Activated T-helper 2 cell treated with anti-CD3 and anti-CD28 coated beads, Interferon-gamma antibody, Interleukin-2, Interleukin-4, amounts not matched to agents 10 μg/mL and 5 μg/mL and 100 μg/mL, durations not matched to agents 14 hours and 24 hours and 36 hours (primary cell): Measurements from ENCODE around the gene RNF213. TPM values are rescaled to one million over a fixed set of nuclear protein-coding genes. Genes with fewer than 3 reads are reported as not detected.

Experiments used
- DNase-seq: peaks from one replicate; pipeline ENCODE4 v3.0.0; 2021; ENCODE audit warnings: low spot score
- H3K27ac Mint-ChIP-seq: one replicate; pipeline ENCODE4 v1.8.0; 2021; ENCODE audit warnings: mixed read lengths
- H3K27me3 Mint-ChIP-seq: one replicate; pipeline ENCODE4 v1.8.0; 2021; ENCODE audit warnings: low read depth, mixed read lengths
- H3K36me3 Mint-ChIP-seq: one replicate; pipeline ENCODE4 v1.8.0; 2021; ENCODE audit warnings: low read depth, mixed read lengths
- H3K4me1 Mint-ChIP-seq: one replicate; pipeline ENCODE4 v1.8.0; 2021; ENCODE audit warnings: low read depth, mixed read lengths
- H3K4me3 Mint-ChIP-seq: one replicate; pipeline ENCODE4 v1.8.0; 2021; ENCODE audit warnings: low read depth, mild to moderate bottlenecking, moderate library complexity, mixed read lengths
- H3K9me3 Mint-ChIP-seq: one replicate; pipeline ENCODE4 v1.8.0; 2021; ENCODE audit warnings: mixed read lengths
- intact Hi-C: fragments of 100-400 bp; cut with micrococcal nuclease; formaldehyde crosslinking; loops from one replicate; pipeline ENCODE4 v1.15.1; 2023
- total RNA-seq: library from RNA; stranded (reverse); gene quantifications from 2 replicates; pipeline ENCODE4 v1.2.3, GENCODE V29; 2022

RNF213 gene
- total RNA-seq, 1 donor from 2014 or later, result 297 TPM

DNA sequence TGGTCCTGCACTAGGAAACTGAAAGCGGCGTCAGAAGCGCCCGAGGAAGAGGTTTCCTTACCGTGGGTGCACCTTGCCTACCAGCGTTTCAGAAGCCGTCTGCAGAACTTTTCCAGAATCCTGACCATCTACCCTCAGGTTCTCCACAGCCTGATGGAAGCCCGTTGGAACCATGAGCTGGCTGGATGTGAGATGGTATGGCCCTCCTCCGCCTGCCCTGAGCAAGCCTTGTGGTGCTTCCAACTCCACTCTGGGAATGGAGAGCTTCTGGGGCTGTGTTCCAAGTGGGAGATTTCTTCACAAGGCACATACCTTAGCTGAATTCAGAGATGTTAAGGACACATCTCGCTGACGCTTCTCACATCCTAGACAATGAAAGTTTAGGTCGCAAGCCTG, 102.5 kb downstream of the RNF213 start:
- intact Hi-C loops, result no loop called here
- Mint-ChIP-seq H3K27me3 (no peaks in the 10 kb centered on the region), H3K4me1 (no peaks in the 10 kb centered on the region), H3K9me3 (no peaks in the 10 kb centered on the region), H3K27ac (no peak overlapping the region), H3K36me3 (peaks cover 93% of the 10 kb centered on the region), H3K4me3 (no peak overlapping the region)
- DNase-seq, result no peak

DNA sequence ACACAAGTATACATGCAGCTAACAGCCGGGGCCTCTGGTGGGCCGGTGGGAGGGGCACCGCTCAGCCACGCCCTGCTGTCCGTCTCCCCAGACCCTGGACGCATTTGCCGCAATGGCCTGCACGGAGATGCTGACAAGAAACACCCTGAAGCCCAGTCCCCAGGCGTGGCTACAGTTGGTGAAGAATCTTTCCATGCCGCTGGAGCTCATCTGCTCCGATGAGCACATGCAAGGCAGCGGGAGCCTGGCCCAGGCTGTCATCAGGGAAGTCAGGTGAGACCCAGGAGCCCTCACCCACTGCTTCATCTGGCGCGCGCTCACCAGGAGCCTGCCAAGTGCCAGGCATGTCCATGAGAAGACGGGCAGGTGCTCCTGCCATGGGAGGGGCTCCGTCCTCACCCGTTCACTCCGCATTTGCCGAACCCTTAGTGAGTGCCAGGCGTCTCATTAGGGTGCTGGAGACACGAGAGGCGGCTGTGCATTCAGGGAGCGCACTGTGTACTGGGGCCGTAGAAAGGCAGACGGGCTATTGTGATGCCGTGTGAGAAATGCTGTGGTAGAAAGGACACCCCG, 103.0 kb downstream of the RNF213 start:
- H3K9me3 Mint-ChIP-seq, result no peaks in the 10 kb centered on the region
- intact Hi-C loops, result no loop called here
- H3K36me3 Mint-ChIP-seq, result peaks cover 90% of the 10 kb centered on the region
- H3K4me1 Mint-ChIP-seq, result no peaks in the 10 kb centered on the region
- DNase-seq, result no peak
- no peaks in the 10 kb centered on the region for H3K27me3 Mint-ChIP-seq
- H3K4me3 Mint-ChIP-seq, result no peak overlapping the region
- no peak overlapping the region for H3K27ac Mint-ChIP-seq

DNA sequence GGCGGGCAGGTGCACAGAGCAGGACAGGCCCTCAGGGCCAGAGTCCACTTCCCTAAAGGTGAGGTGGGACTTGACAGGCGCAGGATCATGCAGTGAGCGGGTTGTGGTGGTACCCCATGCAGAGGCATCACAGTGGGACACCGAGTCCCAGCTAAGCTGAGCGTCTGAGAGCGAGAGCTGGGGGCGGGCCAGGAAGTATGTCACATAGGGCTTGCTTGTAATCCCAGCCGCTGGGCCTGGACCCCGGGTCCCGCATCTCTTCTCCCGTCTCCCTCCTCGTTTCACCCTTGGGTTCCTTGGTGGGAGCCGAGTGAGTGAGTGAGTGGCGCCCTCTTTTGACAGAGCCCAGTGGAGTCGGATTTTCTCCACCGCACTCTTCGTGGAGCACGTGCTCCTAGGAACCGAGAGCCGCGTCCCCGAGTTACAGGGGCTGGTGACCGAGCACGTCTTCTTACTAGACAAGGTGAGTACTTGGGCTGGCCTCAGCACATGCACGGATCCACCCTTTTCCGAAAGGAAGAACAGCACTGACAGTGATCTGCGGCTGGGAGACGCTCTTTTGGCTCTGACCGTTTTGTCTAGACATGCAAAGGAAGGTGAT, 103.5 kb downstream of the RNF213 start:
- Mint-ChIP-seq H3K27ac (no peak overlapping the region), H3K9me3 (no peaks in the 10 kb centered on the region), H3K36me3 (peaks cover 89% of the 10 kb centered on the region), H3K27me3 (no peaks in the 10 kb centered on the region), H3K4me3 (no peak overlapping the region), H3K4me1 (no peaks in the 10 kb centered on the region)
- no peak for DNase-seq
- intact Hi-C loops, result no loop called here

DNA sequence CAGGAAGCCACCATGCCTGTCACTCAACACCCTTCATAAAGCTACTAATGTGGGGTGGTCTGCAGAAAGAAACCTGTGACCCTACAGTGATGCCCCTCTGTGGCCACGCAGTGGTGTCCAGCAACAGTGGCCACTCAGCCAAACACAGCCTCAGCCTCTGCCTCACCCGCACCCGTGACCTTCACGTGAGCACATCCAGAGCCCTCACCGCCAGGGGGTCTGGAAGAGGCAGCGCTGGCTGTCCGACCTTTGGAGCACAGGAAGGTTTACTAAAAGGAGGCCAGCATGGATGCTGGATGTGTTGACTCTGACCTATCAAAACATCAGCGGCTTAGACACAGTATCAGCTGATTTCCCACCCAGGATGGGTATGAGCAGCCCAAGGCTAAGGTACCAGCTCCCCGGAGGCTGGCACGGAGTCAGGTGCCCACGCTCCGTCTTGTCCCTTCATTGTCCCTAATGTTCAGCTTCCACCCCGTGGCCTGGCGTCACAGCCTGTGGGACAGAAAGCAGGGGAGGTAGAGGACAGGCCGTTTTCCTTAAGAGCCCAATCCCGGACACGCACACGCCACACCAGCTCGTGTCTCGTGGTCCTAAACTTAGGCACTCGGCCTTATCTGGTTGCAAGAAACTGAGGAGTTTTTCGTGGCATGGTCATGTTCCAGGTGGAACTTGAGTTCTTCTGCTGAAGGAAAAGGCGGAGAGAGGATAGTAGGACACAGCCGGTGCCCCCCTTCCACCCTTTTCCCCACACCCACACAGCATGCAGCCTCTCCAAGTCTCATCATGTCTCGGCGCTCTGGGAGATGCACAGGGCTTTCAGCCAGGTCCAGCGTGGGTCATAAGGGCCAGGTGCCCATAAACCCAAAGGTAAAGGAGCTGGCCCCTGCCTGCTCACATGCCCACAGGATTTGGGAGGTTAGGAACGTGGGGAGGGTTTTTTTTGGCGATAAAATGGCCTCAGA, 104.6 kb downstream of the RNF213 start:
- no peak for DNase-seq
- no peak overlapping the region for H3K4me3 Mint-ChIP-seq
- no peaks in the 10 kb centered on the region for H3K9me3 Mint-ChIP-seq
- peaks cover 89% of the 10 kb centered on the region for H3K36me3 Mint-ChIP-seq
- H3K27ac Mint-ChIP-seq, result no peak overlapping the region
- no peaks in the 10 kb centered on the region for H3K27me3 Mint-ChIP-seq
- intact Hi-C loops, result no loop called here
- no peaks in the 10 kb centered on the region for H3K4me1 Mint-ChIP-seq

DNA sequence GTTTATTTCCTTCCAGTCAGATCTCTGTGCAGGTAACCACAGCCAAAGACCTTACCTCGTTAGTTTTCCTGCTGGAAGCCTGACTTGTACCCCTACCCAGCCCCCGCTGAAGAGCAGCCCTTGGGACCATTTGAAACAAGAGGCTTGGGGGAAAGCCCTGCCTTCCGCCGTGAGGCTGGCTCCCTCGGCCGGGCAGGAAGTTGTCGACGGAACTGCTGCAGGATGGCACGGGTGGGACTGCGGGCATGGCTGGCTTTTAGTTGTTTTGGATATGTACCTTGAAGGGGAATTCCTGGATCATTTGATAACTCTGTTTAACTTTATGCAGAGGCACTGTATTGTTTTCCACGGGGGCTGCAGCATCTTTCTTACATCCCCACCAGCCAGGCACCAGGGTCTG, 105.3 kb downstream of the RNF213 start:
- intact Hi-C loops, result no loop called here
- no peak overlapping the region for H3K27ac Mint-ChIP-seq

DNA sequence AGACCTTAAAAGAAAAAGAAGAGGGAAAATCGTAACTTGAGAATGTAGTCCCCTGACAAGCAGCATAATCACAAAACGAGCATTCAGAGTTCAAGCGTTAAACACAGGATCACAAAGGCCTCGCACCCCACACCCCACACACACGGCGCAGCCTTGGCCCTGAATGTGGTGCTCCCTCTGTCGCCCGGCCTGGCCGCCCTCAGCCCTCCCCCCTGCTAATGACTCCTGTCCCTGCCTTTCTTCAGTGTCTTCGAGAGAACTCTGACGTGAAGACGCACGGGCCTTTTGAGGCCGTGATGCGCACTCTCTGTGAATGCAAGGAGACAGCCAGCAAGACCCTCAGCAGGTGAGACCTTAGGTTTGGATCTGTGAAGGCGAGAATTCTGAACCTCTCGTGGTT, 106.9 kb downstream of the RNF213 start:
- no peak for DNase-seq

More for the DNA sequence above, 105.3 kb downstream of the RNF213 start:
- no peaks in the 10 kb centered on the region for H3K4me1 Mint-ChIP-seq
- DNase-seq, result no peak
- H3K9me3 Mint-ChIP-seq, result no peaks in the 10 kb centered on the region
- H3K4me3 Mint-ChIP-seq, result no peak overlapping the region
- H3K27me3 Mint-ChIP-seq, result no peaks in the 10 kb centered on the region
- H3K36me3 Mint-ChIP-seq, result peaks cover 89% of the 10 kb centered on the region

DNA sequence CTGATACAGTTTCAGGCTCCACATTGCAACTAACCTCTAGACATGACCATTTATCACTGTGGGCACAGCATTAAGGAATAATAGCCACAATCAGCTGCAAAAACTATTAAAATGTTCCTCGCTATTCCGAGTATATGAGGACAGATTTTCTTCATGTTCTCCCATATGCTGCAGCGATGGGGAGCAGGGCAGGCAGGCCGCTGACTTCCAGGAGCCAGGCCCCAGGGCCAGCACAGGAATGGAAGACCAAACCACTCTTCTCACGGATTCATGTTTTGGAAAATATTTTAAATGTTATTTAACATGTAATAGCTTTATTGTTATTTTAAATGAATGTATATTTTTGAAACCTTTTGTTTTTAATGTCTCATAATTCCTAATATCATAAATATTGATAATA, 110.5 kb downstream of the RNF213 start:
- Mint-ChIP-seq H3K4me3 (no peak overlapping the region), H3K4me1 (no peaks in the 10 kb centered on the region), H3K27ac (no peak overlapping the region), H3K27me3 (no peaks in the 10 kb centered on the region), H3K9me3 (no peaks in the 10 kb centered on the region), H3K36me3 (peaks cover 87% of the 10 kb centered on the region)
- DNase-seq, result no peak
- intact Hi-C loops, result no loop called here

More for the DNA sequence above, 106.9 kb downstream of the RNF213 start:
- Mint-ChIP-seq H3K4me3 (no peak overlapping the region), H3K27ac (peak overlapping the region; percentile 30), H3K4me1 (no peaks in the 10 kb centered on the region), H3K36me3 (peaks cover 90% of the 10 kb centered on the region), H3K27me3 (no peaks in the 10 kb centered on the region), H3K9me3 (no peaks in the 10 kb centered on the region)
- intact Hi-C loops, result no loop called here

DNA sequence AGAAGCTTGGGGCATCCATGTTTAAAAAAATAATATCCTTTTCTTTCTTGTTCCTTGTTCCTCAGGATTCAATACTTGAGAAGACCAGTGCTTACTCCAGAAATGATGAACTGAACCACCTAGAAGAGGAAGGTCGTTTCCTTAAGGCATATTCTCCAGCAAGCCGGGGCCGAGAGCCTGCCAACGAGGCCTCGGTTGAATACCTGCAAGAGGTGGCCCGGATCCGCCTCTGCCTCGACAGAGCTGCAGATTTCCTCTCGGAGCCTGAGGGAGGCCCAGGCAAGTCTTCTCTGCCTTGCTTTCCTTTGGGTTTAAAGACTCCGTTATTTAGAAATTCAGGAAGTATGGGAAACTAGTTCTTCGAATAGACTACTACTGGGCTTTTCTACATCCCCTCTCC, 111.8 kb downstream of the RNF213 start:
- H3K9me3 Mint-ChIP-seq, result no peaks in the 10 kb centered on the region
- intact Hi-C loops, result no loop called here
- no peak overlapping the region for H3K27ac Mint-ChIP-seq
- H3K36me3 Mint-ChIP-seq, result peaks cover 88% of the 10 kb centered on the region
- no peak overlapping the region for H3K4me3 Mint-ChIP-seq
- H3K27me3 Mint-ChIP-seq, result no peaks in the 10 kb centered on the region
- H3K4me1 Mint-ChIP-seq, result no peaks in the 10 kb centered on the region
- no peak for DNase-seq

DNA sequence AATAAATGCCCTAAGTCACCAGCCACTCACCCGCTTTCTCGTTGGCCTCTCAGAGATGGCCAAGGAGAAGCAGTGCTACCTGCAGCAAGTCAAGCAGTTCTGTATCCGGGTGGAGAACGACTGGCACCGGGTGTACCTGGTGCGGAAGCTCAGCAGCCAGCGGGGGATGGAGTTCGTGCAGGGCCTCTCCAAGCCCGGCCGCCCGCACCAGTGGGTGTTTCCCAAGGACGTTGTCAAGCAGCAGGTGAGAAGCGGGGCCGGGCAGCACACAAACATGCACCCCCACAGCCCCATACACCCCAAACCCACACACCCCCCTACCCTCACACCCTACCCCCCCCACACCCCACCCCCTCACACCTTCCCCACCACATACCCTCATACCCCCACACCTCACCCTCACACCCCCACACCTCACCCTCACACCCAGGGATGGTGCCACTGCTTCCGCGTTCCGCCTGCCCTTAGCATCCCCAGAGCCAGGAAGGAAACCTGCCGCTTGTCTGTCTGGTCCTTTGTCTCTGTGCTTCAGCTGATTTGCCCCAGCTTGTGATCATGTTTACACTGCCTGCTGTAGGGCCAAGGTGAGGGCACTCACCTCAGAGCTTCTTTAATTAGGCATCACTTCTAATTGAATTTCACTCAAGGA, 112.4 kb downstream of the RNF213 start:
- Mint-ChIP-seq H3K9me3 (no peaks in the 10 kb centered on the region), H3K36me3 (peaks cover 88% of the 10 kb centered on the region), H3K27me3 (no peaks in the 10 kb centered on the region), H3K4me1 (no peaks in the 10 kb centered on the region), H3K4me3 (no peak overlapping the region), H3K27ac (no peak overlapping the region)
- intact Hi-C loops, result no loop called here
- no peak for DNase-seq

DNA sequence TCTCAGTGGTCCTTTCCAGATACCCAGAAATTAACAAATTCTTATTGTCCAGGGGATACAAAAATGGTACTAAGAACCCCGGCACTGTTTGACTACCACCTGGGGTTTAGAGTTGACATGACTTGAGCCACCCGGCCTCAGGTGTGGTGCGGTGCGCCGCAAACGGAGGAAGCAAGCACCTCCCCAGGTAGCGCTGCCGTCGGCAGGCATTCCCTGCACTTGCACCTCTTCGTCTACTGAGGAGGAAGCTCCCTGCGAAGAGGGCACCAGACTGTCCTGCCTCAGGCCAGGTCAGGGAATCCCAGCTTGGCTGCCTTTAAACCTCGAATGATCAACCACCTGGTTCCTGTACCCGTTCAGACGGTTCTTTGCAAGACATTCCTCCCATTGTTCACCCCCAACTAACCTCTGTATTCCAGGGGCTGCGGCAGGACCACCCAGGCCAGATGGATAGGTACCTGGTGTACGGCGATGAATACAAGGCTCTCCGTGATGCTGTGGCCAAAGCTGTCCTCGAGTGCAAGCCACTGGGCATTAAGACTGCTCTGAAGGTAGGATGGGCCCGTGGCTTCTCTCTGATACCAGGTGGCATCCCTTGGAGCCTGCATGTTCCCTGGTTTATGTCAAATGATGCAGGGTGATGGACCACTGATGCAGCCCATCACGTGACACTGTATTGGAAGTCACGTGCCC, 113.5 kb downstream of the RNF213 start:
- peaks cover 92% of the 10 kb centered on the region for H3K36me3 Mint-ChIP-seq
- no peak overlapping the region for H3K27ac Mint-ChIP-seq
- intact Hi-C loops, result no loop called here

DNA sequence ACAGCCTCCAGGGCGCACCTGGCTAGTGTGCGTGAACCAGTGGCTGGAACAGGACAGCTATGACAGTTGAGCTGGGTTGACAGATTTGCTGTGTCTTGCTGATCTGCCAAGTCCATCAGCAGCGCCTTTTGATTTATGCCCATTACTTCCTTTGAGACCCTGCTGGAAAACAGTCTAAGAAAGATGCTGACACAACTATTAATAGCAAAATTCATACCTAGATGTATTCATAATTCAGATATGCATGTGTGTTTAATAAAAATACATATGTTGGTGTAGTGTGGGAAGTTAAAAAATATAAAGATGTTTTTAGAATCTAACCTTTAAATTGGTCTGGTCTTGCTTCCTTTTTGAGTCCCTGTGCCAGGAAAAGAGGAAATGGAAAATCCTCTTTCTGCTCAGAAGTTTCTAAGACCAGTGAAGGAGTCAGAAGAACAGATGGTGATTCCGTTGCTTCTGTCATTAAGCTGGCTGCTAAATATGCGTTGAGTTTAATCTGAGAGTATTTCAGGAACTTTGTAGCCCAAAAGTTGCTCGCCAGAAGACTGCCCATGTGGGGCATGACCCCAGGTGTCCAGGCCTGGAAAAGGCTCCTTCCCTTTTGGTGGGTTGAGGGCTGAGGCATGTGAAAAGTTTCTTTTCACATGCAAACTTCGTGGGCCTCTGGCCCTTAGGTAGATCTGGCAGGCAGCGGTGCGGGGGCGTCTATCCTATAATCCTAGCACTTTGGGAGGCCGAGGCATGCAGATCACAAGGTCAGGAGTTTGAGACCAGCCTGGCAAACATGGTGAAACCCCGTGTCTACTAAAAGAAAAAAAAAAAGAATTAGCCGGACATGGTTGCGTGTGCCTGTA, 114.3 kb downstream of the RNF213 start:
- Mint-ChIP-seq H3K36me3 (peaks cover 92% of the 10 kb centered on the region), H3K4me1 (no peaks in the 10 kb centered on the region), H3K9me3 (no peaks in the 10 kb centered on the region), H3K27ac (no peak overlapping the region), H3K27me3 (no peaks in the 10 kb centered on the region), H3K4me3 (no peak overlapping the region)
- no peak for DNase-seq
- intact Hi-C loops, result no loop called here

More for the DNA sequence above, 113.5 kb downstream of the RNF213 start:
- Mint-ChIP-seq H3K4me1 (no peaks in the 10 kb centered on the region), H3K27me3 (no peaks in the 10 kb centered on the region), H3K4me3 (no peak overlapping the region), H3K9me3 (no peaks in the 10 kb centered on the region)
- no peak for DNase-seq

DNA sequence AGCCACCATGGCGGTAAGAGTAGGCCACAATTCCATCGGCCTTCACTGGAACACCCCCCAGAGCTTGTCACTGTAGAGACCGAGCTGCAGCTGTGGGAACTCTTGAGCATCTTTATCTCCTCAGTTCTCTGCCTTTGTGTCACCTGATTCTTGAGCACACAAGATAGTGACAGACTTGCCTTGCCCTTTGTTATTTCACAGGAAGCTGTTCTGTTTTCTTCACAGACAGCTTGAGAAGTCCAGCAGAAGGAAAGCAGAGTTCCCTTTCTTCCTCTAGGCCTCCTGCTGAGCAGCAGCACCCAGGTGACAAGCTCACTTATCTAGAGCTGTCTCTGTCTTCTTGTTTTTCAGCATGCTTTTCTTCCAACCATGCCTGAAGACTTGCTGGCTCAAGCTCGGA, 115.9 kb downstream of the RNF213 start:
- H3K27ac Mint-ChIP-seq, result no peak overlapping the region
- intact Hi-C loops, result no loop called here

More for the DNA sequence above, 115.9 kb downstream of the RNF213 start:
- no peaks in the 10 kb centered on the region for H3K4me1 Mint-ChIP-seq
- peaks cover 94% of the 10 kb centered on the region for H3K36me3 Mint-ChIP-seq
- no peaks in the 10 kb centered on the region for H3K9me3 Mint-ChIP-seq
- H3K4me3 Mint-ChIP-seq, result no peak overlapping the region
- DNase-seq, result no peak
- H3K27me3 Mint-ChIP-seq, result no peaks in the 10 kb centered on the region
